ENCODE measurements around the gene SMG6.

SMG6 gene

DNA sequence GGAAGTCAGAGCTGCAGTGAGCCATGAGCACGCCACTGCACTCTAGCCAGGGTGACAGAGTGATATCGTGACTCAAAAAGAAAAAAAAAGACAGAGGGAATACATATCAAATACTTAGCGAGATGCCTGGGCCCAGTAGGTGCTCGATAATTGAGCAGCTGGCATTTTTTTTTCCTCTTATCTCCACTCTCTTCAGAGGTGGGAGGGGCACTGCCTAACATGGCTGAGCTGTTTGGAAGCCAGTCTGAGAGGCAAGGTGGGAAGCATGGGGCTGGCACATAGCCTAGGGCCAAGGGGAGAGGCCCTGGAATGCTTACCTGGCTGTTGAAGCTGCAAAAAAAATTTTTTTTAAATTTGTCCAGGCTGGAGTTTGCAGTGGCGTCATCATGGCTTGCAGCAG is 210.2 kb downstream of the SMG6 start:
- DNase-seq = no peak

GRCh38 chr17:2092253-2092652 is 211.3 kb downstream of the SMG6 start:
- no peak for DNase-seq

- no peak for DNase-seq
These were observed 212.6 kb downstream of the SMG6 start for GRCh38 chr17:2090804-2091534.

- no peak for DNase-seq
These were observed 213.4 kb downstream of the SMG6 start for GRCh38 chr17:2090210-2090641.

- no peak for DNase-seq
These were observed 214.6 kb downstream of the SMG6 start for GRCh38 chr17:2089021-2089422.

DNA sequence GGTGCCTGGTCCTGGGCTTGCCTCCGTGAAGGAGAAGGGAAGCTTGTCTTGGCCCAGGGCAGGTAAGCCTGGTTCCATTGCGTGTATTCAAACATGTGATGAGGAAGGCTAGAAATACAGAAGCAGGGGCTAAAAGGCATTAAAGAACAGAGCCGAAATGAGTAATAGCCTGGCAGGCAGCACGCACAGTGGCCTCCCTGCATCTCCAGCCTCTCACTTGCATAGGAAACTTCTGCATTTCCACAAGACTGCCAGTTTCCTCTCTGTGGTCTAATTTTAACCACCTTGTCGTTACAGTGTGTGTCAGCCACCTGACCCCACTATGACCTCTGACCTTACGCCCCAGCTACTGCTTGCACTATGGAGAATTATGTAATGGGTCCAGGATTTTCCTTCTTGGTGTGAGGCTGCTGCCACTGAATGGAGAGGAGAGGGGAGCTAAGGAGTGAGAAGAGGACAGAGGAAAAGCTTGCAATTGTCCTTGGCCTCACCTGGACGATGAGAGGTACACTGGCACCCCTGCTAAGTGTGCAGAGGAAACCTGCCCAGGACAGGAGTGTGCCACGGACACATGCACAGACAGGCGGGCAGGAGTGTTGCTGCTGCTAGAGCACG is 215.9 kb downstream of the SMG6 start:
- DNase-seq = no peak

DNA sequence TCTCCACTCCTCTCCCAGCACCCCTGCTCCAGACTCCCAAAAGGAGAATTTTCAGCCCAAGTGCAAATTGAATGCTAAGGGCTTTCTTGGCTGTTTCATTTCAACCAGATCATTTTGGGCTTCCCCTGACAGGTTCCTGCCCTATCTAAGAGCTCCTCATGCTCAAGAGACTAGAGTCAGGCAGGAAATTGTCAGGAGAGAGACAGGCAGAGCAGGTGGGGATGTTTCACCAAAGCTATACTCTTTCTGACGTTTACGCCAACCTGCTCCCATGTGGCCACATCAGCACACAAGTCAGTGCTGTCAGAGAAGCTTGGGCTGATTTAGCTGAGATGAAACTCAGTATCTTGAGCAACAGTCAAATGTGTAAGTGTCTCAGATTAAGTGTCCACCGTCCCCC is 217.3 kb downstream of the SMG6 start:
- DNase-seq = no peak

GRCh38 chr17:2085648-2085949 is 218.0 kb downstream of the SMG6 start:
- DNase-seq = no peak

DNA sequence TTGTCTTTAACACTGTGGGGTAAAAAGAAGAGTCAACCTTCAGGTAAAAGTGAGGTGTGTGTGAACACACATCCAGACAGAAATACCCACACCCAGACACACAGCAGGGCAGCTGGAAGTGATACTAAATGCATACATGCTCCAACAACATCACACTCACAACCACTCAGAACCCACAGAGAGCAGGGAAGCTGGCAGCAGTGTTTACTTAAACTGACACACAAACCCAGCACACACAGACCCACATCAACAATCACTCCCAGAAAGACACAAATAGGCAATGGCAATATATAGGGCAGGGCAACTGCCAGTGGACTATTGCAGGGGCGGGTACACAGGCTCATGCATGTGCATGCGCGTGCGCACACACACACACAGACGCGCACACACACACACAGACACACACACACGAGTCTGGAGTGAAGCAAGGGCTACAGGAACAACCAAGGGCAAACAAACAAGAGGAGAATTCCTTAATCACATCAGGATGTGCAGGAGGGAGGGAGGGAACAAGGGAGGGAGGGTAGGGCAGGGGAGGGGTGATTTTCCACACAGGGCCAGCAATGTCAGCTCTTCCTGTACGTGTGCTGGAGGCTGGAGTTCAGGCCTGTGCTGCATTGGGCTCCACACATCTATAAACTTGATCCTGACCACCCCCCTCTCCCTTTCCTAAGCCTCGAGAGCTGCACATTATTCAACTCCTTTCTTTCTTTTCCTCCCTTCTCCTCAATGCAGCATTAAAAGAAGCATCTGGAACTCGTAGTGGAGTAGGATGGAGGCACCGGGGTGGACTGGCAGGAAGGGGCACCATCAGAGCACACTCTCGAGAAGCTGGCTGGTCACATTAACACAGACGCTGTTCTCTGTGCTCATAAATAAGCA is 218.6 kb downstream of the SMG6 start:
- no peak for DNase-seq

DNA sequence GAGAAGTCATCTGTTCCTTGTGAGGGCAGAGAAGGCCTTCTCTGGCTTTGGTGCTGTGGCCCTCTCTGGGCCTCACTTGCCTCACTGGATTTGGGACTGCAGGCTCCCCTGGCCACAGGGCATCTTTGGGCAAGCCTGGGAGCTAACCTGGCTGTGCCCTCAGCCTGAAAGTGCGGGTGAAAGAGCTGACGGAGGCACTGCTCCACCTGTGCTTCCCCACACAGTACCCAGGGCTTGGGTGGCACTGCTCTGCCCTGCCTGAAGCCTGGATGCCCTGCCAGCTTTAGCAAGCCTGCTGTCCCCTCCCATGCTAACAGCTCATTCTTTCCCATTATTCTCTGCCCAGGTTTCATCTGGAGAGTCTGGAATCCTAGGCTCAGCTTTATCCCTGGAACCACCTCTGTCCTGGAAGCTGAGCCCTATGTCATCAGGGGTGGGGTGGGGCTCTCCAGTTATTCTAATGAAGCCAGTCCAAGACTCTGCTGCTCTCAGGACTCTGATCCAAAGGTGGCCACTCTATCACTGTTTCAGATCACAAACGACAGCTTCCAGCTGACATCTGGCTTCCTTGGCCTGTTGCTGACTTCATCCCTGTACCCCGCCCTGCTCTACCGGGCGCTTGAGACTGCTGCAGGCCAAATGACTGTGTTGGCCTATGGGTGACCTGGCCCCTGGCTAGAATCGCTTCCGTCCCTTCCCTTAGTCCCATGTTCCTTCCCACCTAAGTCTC is 219.4 kb downstream of the SMG6 start:
- no peak for DNase-seq

DNA sequence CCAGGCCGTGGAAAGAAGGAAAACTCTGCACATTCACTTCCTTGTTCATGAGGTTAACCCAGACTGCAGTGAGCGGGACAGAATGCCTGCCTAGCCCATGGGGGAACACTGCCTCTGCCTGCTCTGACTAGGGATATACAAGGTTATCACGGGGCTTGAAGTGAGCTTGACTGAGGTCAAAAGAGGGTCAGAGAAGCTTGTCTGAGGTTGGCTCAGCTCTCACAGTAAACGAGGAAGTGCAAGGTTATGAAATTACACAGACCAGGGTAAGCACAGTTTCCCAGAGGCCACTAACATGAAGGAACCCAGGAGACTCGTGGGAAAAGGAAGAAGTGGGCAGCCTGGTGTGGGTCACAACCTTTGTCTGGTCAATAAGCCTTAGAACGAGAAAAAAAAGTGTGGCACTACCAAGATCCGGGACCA is 220.0 kb downstream of the SMG6 start:
- no peak for DNase-seq

DNA sequence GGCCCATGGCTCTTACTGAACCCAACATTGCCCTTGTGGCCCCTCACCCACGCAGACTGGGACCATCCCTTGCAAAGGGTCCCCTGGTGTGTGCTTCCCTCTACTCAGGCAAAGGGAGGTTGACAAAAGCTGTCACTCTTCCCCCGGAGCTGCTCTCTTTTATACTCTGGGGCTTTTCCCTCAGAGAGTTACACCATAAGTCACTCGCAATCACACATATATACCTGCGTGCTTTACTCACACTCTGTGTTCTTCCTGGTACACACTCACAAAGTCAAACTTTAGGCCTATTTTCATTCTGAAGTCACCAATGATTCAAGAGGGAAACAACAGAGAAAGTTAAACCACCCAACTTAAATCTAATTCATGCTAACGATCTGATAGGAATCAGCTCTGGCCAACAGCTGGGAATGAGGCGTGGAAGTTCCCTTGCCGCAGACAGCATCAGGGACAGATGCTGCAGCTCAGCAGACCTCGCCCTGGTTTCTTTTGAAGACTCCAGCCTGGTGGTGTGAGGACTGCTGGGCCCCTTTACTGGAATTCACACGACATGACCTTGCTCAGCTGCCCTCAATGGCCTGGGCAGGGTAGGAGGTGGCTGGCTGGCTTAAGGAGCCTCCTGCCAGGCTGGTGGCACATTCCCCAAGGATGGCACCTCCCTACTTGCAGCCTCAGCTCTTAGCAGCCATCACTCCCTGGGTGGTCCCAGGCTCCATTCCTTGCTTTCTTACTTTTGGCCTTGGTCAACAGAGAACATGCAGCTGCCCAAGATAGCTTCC is 221.4 kb downstream of the SMG6 start:
- no peak for DNase-seq

GRCh38 chr17:2081564-2081963 is 222.0 kb downstream of the SMG6 start:
- DNase-seq = no peak

GRCh38 chr17:2077040-2077439 is 226.5 kb downstream of the SMG6 start:
- no peak for DNase-seq

DNA sequence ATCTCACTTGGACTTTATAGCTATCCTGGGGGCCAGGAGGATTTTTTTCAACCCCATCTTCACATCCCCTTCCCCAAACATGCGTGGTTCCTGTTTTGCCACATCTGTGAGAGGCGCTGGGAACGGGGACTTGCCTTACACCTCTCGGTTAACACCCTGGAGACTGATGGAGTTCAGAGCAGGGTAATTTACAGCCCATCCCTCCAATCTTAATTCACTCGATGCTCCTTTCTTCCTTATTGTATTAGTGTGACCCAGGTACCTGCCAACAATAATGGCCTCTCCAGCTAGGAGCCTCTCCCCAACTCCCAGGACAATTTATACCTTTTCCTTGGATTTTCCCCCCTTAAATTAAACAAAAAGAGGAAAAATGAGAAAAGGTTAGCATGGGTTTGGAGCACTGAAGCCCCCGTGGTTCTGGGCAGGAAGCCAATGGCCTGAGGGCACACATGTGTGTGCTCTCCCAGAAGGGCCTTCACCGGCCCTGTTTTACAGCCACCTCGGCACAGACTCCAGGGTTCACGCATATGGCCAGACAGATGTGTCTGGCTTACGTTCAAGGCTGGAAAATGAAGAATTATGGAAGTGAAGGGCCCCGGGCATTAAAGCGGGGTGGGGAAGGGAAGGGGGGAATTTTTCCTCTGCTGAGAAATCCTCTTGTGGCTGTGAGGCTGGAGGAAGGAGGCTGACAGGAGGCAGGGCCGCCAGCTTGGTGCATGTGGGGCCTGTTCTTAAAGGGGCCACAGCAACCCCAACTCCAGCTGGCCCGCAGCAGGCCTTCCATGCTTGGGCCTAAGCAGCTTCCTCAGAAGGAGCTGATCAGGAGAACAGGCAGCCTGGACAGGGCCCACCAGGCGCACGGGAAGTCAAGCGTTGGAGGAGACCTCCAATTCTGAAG is 227.2 kb downstream of the SMG6 start:
- no peak for DNase-seq

- DNase-seq = no peak
These were observed 228.1 kb downstream of the SMG6 start for GRCh38 chr17:2075336-2076086.

GRCh38 chr17:2074919-2075318 is 228.7 kb downstream of the SMG6 start:
- no peak for DNase-seq

DNA sequence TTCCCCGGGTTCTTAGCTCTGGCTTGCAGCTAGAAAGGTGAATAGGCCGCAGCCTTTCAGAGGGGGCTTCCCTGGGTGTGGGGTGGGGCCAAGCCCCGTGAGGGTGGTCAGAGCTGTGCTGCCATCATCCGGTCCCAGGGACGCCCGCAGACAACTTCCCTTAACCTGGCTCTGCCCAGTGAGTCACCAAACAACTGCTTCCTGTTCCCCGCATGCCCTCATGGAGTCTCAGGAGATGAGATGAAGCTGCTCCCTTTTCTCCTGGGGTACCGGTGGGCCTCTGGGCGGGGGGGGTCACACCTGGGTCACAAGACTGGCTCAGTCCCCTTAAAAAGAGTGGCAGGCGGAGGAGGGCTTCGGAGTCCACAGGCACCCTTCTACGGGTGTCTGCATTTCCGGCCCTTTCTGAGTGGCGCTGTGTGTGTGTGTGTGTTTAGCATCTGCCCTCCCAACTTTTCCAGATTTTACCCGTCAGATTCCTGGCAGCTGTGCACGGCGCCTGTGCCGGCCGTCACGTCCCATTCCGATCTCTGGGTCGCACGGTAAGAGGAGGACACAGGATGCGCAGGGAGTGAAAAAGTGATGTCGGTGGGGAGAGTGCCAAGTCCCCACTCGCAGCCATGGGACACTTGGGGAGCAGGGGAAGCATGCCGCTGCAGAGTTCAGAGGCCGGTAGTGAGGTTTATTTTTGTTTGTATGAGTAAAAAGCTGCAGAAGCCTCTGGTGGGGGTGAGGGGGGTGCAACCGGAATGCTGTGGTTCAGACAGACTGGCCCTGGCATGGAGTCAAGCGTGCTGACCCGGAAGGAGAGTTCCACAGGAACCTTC is 231.9 kb downstream of the SMG6 start:
- no peak for DNase-seq

GRCh38 chr17:2071024-2071385 is 232.6 kb downstream of the SMG6 start:
- no peak for DNase-seq

Data from NCI-H187 treated with DMSO at 0.1 percent for 48 hours (cell line).